Neural progenitor cell (in vitro differentiated cells): Measurements from ENCODE around the gene UBL5.

Source experiments
- CTCF ChIP-seq: fragments of 200-600 bp; sonication (generic); IDR thresholded peaks from 2 replicates; pipeline ENCODE4 v1.5.1; 2017; ENCODE audit warnings: antibody characterized with exemption, mild to moderate bottlenecking
- EZH2 ChIP-seq: fragments of 200-600 bp; sonication (generic); IDR thresholded peaks from 2 replicates; pipeline ENCODE4 v1.6.1; 2017; ENCODE audit warnings: antibody characterized with exemption, mild to moderate bottlenecking, moderate library complexity
- EZH2phosphoT487 ChIP-seq: fragments of 200-600 bp; sonication (generic); IDR thresholded peaks from 2 replicates; pipeline ENCODE4 v1.6.1; 2017; ENCODE audit warnings: antibody characterized with exemption

GRCh38 chr19:9850235-9850959 is 22.7 kb downstream of the UBL5 start:
- TF ChIP-seq CTCF (no peak), EZH2 (no peak), EZH2phosphoT487 (no peak)
